H1 (cell line): Measurements from ENCODE around the gene ASPG. TPM values are rescaled to one million over a fixed set of nuclear protein-coding genes. Genes with fewer than 3 reads are reported as not detected.

Source experiments
- CTCF ChIA-PET: fragments of 300-600 bp; sonication (Branson Sonifier 250); formaldehyde crosslinking; loops from one replicate; lab custom pipeline; 2021; ENCODE audit not compliant: partially characterized antibody; lab: Charles Lee
- POLR2A ChIA-PET: fragments of 300-600 bp; sonication (Branson Sonifier 250); formaldehyde crosslinking; loops from one replicate; lab custom pipeline; 2021; ENCODE audit warnings: inconsistent platforms; ENCODE audit not compliant: partially characterized antibody; lab: Charles Lee
- DNase-seq, 2 experiments: peaks; one replicate each; pipeline versions ENCODE4 v3.0.0 to v3.0.0-alpha.2; 2010 to 2022; ENCODE audit warnings: low spot score in 2 of 2, low read depth in 1 of 2, mixed read lengths in 1 of 2
- FAIRE-seq: peaks from 2 replicates; lab custom pipeline; 2011; peaks lifted over from hg19 to GRCh38; lab: Jason Lieb, UNC
- H2AFZ ChIP-seq: 2 replicates; pipeline ENCODE4 v1.8.1; 2012; ENCODE audit warnings: low read length, inconsistent platforms
- H2AK5ac ChIP-seq: 2 replicates; pipeline ENCODE4 v1.6.1; 2013; ENCODE audit warnings: low read depth, low read length
- H2BK120ac ChIP-seq: replicated peaks from 2 replicates; pipeline ENCODE3; 2013; ENCODE audit warnings: low read depth, low read length, inconsistent platforms
- H2BK12ac ChIP-seq: 2 replicates; pipeline ENCODE4 v1.6.1; 2013; ENCODE audit warnings: low read depth, low read length
- H2BK15ac ChIP-seq: 2 replicates; pipeline ENCODE4 v1.6.1; 2013; ENCODE audit warnings: low read length
- H2BK20ac ChIP-seq: 2 replicates; pipeline ENCODE4 v1.6.1; 2013; ENCODE audit warnings: low read length
- H2BK5ac ChIP-seq: 2 replicates; pipeline ENCODE4 v1.6.1; 2013; ENCODE audit warnings: low read depth, low read length
- H3K14ac ChIP-seq: 2 replicates; pipeline ENCODE4 v1.6.1; 2013; ENCODE audit warnings: inconsistent platforms; ENCODE audit not compliant: insufficient read length
- H3K18ac ChIP-seq: 2 replicates; pipeline ENCODE4 v1.6.1; 2013; ENCODE audit warnings: low read length; ENCODE audit errors: extremely low read depth
- H3K23ac ChIP-seq: 2 replicates; pipeline ENCODE4 v1.6.1; 2013; ENCODE audit warnings: inconsistent platforms; ENCODE audit not compliant: insufficient read length
- H3K23me2 ChIP-seq: 2 replicates; pipeline ENCODE4 v1.6.1; 2013; ENCODE audit warnings: low read depth, low read length
- H3K27ac ChIP-seq: 2 replicates; pipeline ENCODE4 v1.6.1; 2011; ENCODE audit warnings: low read depth, low read length, inconsistent platforms
- H3K27me3 ChIP-seq, 4 experiments: replicated peaks in 1 of 4; 1 replicate in 1 of 4; 2 replicates in 3 of 4; pipeline versions ENCODE4 v1.6.1 to v1.8.1; 2011 to 2013; ENCODE audit warnings: low read length in 3 of 4, mild to moderate bottlenecking in 3 of 4, inconsistent platforms in 2 of 4, mixed read lengths in 2 of 4, moderate library complexity in 1 of 4; ENCODE audit not compliant: control insufficient read depth in 3 of 4, insufficient read depth in 3 of 4; ENCODE audit errors: extremely low read depth in 1 of 4
- H3K36me3 ChIP-seq, 4 experiments: 2 replicates each; pipeline versions ENCODE4 v1.6.1 to v1.8.1; 2011 to 2013; ENCODE audit warnings: mild to moderate bottlenecking in 4 of 4, low read length in 3 of 4, moderate library complexity in 2 of 4, control low read depth in 1 of 4, inconsistent platforms in 1 of 4; ENCODE audit not compliant: insufficient read depth in 4 of 4, control insufficient read depth in 2 of 4
- H3K4ac ChIP-seq: replicated peaks from 2 replicates; pipeline ENCODE3; 2013; ENCODE audit warnings: low read length, low read depth, mixed read lengths, inconsistent platforms; ENCODE audit not compliant: insufficient read length
- H3K4me1 ChIP-seq, 4 experiments: replicated peaks in 1 of 4; 1 replicate in 1 of 4; 2 replicates in 3 of 4; pipeline versions ENCODE4 v1.6.1 to v1.8.1; 2011 to 2013; ENCODE audit warnings: low read length in 3 of 4, inconsistent platforms in 2 of 4, mixed read lengths in 1 of 4; ENCODE audit not compliant: insufficient read depth in 4 of 4, control insufficient read depth in 3 of 4
- H3K4me2 ChIP-seq, 2 experiments: 2 replicates each; pipeline versions ENCODE4 v1.6.1 to v1.8.1; 2011 to 2013; ENCODE audit warnings: low read depth in 2 of 2, low read length in 2 of 2, control low read depth in 1 of 2, inconsistent platforms in 1 of 2, mild to moderate bottlenecking in 1 of 2; ENCODE audit not compliant: insufficient read depth in 1 of 2
- H3K4me3 ChIP-seq, 4 experiments: fragments of 200-600, 300-600 bp in 1 of 4; sonication (generic), shearing (Covaris generic), sonication (Bioruptor Twin) in 1 of 4; 2 replicates each; pipeline versions ENCODE4 v1.5.1 to v1.8.1; 2011 to 2016; ENCODE audit warnings: low read length in 4 of 4, low read depth in 3 of 4, control low read depth in 2 of 4, inconsistent platforms in 2 of 4, mild to moderate bottlenecking in 2 of 4, mixed read lengths in 1 of 4, moderate library complexity in 1 of 4; ENCODE audit not compliant: insufficient read depth in 2 of 4; ENCODE audit errors: extremely low read depth in 1 of 4
- H3K56ac ChIP-seq: replicated peaks from 2 replicates; pipeline ENCODE3; 2013; ENCODE audit warnings: low read depth, mild to moderate bottlenecking, mixed read lengths, low read length, inconsistent platforms; ENCODE audit not compliant: insufficient read length
- H3K79me1 ChIP-seq: 2 replicates; pipeline ENCODE4 v1.6.1; 2013; ENCODE audit warnings: low read depth, low read length, control low read depth
- H3K79me2 ChIP-seq, 2 experiments: 2 replicates each; pipeline versions ENCODE4 v1.6.1 to v1.8.1; 2012 to 2013; ENCODE audit warnings: low read length in 2 of 2, mild to moderate bottlenecking in 2 of 2, inconsistent platforms in 1 of 2; ENCODE audit not compliant: insufficient read depth in 2 of 2, control insufficient read depth in 1 of 2
- H3K9ac ChIP-seq, 4 experiments: replicated peaks in 1 of 4; 1 replicate in 1 of 4; 2 replicates in 3 of 4; pipeline versions ENCODE4 v1.6.1 to v1.8.1; 2011 to 2013; ENCODE audit warnings: low read depth in 3 of 4, low read length in 3 of 4, control low read depth in 2 of 4, mild to moderate bottlenecking in 2 of 4, moderate library complexity in 2 of 4, inconsistent platforms in 1 of 4; ENCODE audit errors: extremely low read depth in 1 of 4
- H3K9me3 ChIP-seq, 2 experiments: 2 replicates each; pipeline versions ENCODE4 v1.6.1 to v1.8.1; 2012 to 2013; ENCODE audit warnings: mild to moderate bottlenecking in 2 of 2, moderate library complexity in 2 of 2, control low read depth in 1 of 2, inconsistent platforms in 1 of 2, low read depth in 1 of 2, low read length in 1 of 2, mixed read lengths in 1 of 2; ENCODE audit not compliant: insufficient read depth in 2 of 2
- H4K20me1 ChIP-seq, 2 experiments: replicated peaks in 1 of 2; 2 replicates each; pipeline versions ENCODE3 to v1.8.1; 2011 to 2013; ENCODE audit warnings: inconsistent platforms in 2 of 2, low read length in 2 of 2, mild to moderate bottlenecking in 1 of 2; ENCODE audit not compliant: insufficient read depth in 2 of 2, control insufficient read depth in 1 of 2
- H4K5ac ChIP-seq: 2 replicates; pipeline ENCODE4 v1.6.1; 2013; ENCODE audit warnings: low read length, low read depth, mixed read lengths, inconsistent platforms; ENCODE audit not compliant: insufficient read length
- H4K8ac ChIP-seq: 2 replicates; pipeline ENCODE4 v1.8.0; 2013; ENCODE audit warnings: mild to moderate bottlenecking, moderate library complexity, low read length, inconsistent platforms; ENCODE audit not compliant: insufficient read depth; ENCODE audit errors: extremely low read depth
- H4K91ac ChIP-seq: replicated peaks from 2 replicates; pipeline ENCODE3; 2013; ENCODE audit warnings: low read length, mixed read lengths, inconsistent platforms; ENCODE audit not compliant: insufficient read length
- BCL11A ChIP-seq, 2 experiments: IDR thresholded peaks; one replicate each; pipeline ENCODE4 v1.6.1; 2011; ENCODE audit warnings: low read depth in 2 of 2, low read length in 2 of 2, mild to moderate bottlenecking in 2 of 2
- BRCA1 ChIP-seq: IDR thresholded peaks from 2 replicates; pipeline ENCODE4 v1.6.1; 2012; ENCODE audit warnings: low read depth, low read length, improper control_type of control experiment
- CHD2 ChIP-seq: IDR thresholded peaks from 2 replicates; pipeline ENCODE4 v1.6.1; 2012; ENCODE audit warnings: low read length, improper control_type of control experiment
- CTBP2 ChIP-seq: IDR thresholded peaks from 2 replicates; pipeline ENCODE4 v1.7.0; 2011; ENCODE audit warnings: borderline replicate concordance, mild to moderate bottlenecking, moderate library complexity, mixed read lengths, low read length; ENCODE audit not compliant: insufficient read depth, insufficient read length
- GTF2F1 ChIP-seq: IDR thresholded peaks from 2 replicates; pipeline ENCODE4 v1.6.1; 2012; ENCODE audit warnings: low read depth, low read length, improper control_type of control experiment, borderline replicate concordance
- KDM1A ChIP-seq: fragments of 200-600, 300-600 bp; sonication (generic); IDR thresholded peaks from 2 replicates; pipeline ENCODE4 v1.7.1; 2016; ENCODE audit warnings: mild to moderate bottlenecking, low read length, borderline replicate concordance
- NANOG ChIP-seq: IDR thresholded peaks from 2 replicates; pipeline ENCODE4 v1.6.1; 2011; ENCODE audit warnings: low read length, low read depth, mild to moderate bottlenecking, inconsistent platforms; ENCODE audit not compliant: insufficient read depth, poor library complexity, severe bottlenecking
- POLR2A ChIP-seq, 2 experiments: IDR thresholded peaks; 1 replicate in 1 of 2; 2 replicates in 1 of 2; pipeline ENCODE4 v1.6.1; 2011; ENCODE audit warnings: low read depth in 2 of 2, low read length in 2 of 2, mild to moderate bottlenecking in 2 of 2; ENCODE audit errors: control extremely low read depth in 1 of 2
- POLR2AphosphoS5 ChIP-seq: IDR thresholded peaks from 2 replicates; pipeline ENCODE4 v1.6.1; 2011; ENCODE audit warnings: low read depth, low read length
- RAD21 ChIP-seq, 2 experiments: IDR thresholded peaks in 1 of 2; conservative IDR thresholded peaks in 1 of 2; 2 replicates each; pipeline ENCODE4 v1.6.1; 2011; ENCODE audit warnings: low read depth in 2 of 2, low read length in 2 of 2, improper control_type of control experiment in 1 of 2, inconsistent platforms in 1 of 2, mild to moderate bottlenecking in 1 of 2, moderate library complexity in 1 of 2
- RBBP5 ChIP-seq: IDR thresholded peaks from 2 replicates; pipeline ENCODE4 v1.7.1; 2012; ENCODE audit warnings: low read depth, mild to moderate bottlenecking, inconsistent platforms, low read length, moderate library complexity, borderline replicate concordance
- RNF2 ChIP-seq: fragments of 200-900, 300-1000 bp; sonication (generic); IDR thresholded peaks from 2 replicates; pipeline ENCODE4 v1.7.1; 2016; ENCODE audit warnings: borderline replicate concordance, low read depth, mild to moderate bottlenecking, antibody characterized with exemption, low read length; ENCODE audit not compliant: poor library complexity, severe bottlenecking; ENCODE audit errors: missing control alignments
- SP1 ChIP-seq: IDR thresholded peaks from 2 replicates; pipeline ENCODE4 v1.6.1; 2011; ENCODE audit warnings: low read depth, low read length
- SUZ12 ChIP-seq: fragments of 200-600 bp; sonication (generic); IDR thresholded peaks from 2 replicates; pipeline ENCODE4 v1.6.1; 2012; ENCODE audit warnings: mild to moderate bottlenecking, inconsistent platforms, low read length, moderate library complexity, mixed read lengths
- TCF12 ChIP-seq: IDR thresholded peaks from 2 replicates; pipeline ENCODE4 v1.6.1; 2011; ENCODE audit warnings: low read depth, mild to moderate bottlenecking, low read length
- WGBS, 2 experiments: shearing (Covaris generic) in 1 of 2; methylation state at CpG; one replicate each; pipeline versions ENCODE4 v1.1.6 to v1.1.7; 2013 to 2015; ENCODE audit warnings: low lambda C conversion rate in 2 of 2, mixed read lengths in 2 of 2, inconsistent platforms in 1 of 2, low coverage in 1 of 2, missing lambda C conversion rate in 1 of 2; ENCODE audit not compliant: insufficient replicate concordance in 2 of 2, insufficient coverage in 1 of 2, insufficient read length in 1 of 2; ENCODE audit errors: extremely low coverage in 1 of 2, missing lambda C conversion rate in 1 of 2; 5-methylcytosine and 5-hydroxymethylcytosine counted together
- polyA plus RNA-seq, 7 experiments: library from polyadenylated mRNA; depleted of rRNA in 3 of 7; stranded (reverse) in 5 of 7; unstranded in 2 of 7; fragments of >200 nt in 5 of 7; fragments of 200-250 nt in 2 of 7; gene quantifications; 1 replicate in 5 of 7; 2 replicates in 1 of 7; 4 replicates in 1 of 7; pipeline versions ENCODE4 v1.2.1 to v1.2.3, GENCODE V29; 2011 to 2013; ENCODE audit warnings: missing spikeins in 2 of 7, mixed read lengths in 2 of 7
- total RNA-seq: library from RNA; stranded (reverse); fragmentation: NEBNext Ultra II Directional; extraction: Animal tissue kit (Norgen Biotek cat#: 25700); gene quantifications from 2 replicates; pipeline ENCODE4 v1.2.1, GENCODE V29; 2021

ASPG gene
- total and polyA plus RNA-seq, 2 of the 8 experiments (the other 6 are each of a cell fraction or from before 2014, with no cell fraction given), result 0.34 to 0.59 TPM

- Histone ChIP-seq H3K4ac (no peak overlapping the region), H3K9ac (no peak overlapping the region), H3K79me1 (no peaks in the 10 kb centered on the region), H3K27ac (no peak overlapping the region), H3K23me2 (no peaks in the 10 kb centered on the region), H3K9me3 (no peaks in the 10 kb centered on the region), H4K91ac (no peak overlapping the region), H3K14ac (no peak overlapping the region), H2AK5ac (no peak overlapping the region), H3K23ac (no peak overlapping the region), H3K18ac (no peak overlapping the region), H3K27me3 (no peaks in the 10 kb centered on the region), H3K36me3 (no peaks in the 10 kb centered on the region), H2BK120ac (no peak overlapping the region), H2AFZ (no peak overlapping the region), H3K4me3 (no peak overlapping the region), H2BK15ac (no peak overlapping the region), H3K79me2 (no peaks in the 10 kb centered on the region), H3K56ac (no peak overlapping the region), H2BK5ac (no peak overlapping the region), H4K20me1 (no peaks in the 10 kb centered on the region), H4K5ac (no peak overlapping the region), H3K4me2 (no peak overlapping the region), H3K4me1 (peaks cover 0 to 2% (median 0%) of the 10 kb centered on the region in 4 experiments; a peak in 2 of 7 replicates), H2BK12ac (no peak overlapping the region), H2BK20ac (no peak overlapping the region), H4K8ac (no peak overlapping the region)
- DNase-seq, result no peak
- ChIA-PET CTCF (interaction anchor here (0.6 to 1.8 kb wide), 2 partner anchors 115 to 136 kb away, joined by 3 to 8 read pairs; no protein-coding TSS in a partner anchor), POLR2A (no interaction called here)
- no peak for FAIRE-seq
- WGBS, 2 experiments, result 90% methylated on average over 7 of the region's 7 CpGs; no CpG with 5 or more reads in 1 of the 2 experiments
- no peak for TF ChIP-seq CHD2
- TF ChIP-seq CTBP2, result no peak
- no peak for TF ChIP-seq SP1
- TF ChIP-seq GTF2F1, result no peak
- TF ChIP-seq RAD21 (IDR thresholded peaks at IDR 0.05 in 1 of 2, conservative IDR thresholded peaks at IDR 0.05 in 1 of 2; ENCODE audit: low read depth in 2 of 2, low read length in 2 of 2), result no peak
- TF ChIP-seq POLR2AphosphoS5, result no peak
- TF ChIP-seq KDM1A, result no peak
- no peak for TF ChIP-seq RBBP5
- no peak for TF ChIP-seq TCF12
- TF ChIP-seq NANOG, result no peak
- TF ChIP-seq BCL11A (IDR thresholded peaks at IDR 0.05; ENCODE audit: low read depth in 2 of 2, low read length in 2 of 2), result no peak
- TF ChIP-seq SUZ12, result no peak
- no peak for TF ChIP-seq POLR2A (IDR thresholded peaks at IDR 0.05; ENCODE audit: control extremely low read depth in 1 of 2, low read depth in 2 of 2, low read length in 2 of 2)
- TF ChIP-seq RNF2, result no peak
- no peak for TF ChIP-seq BRCA1
These were observed 49.3 kb upstream of the ASPG start for GRCh38 chr14:104036212-104036611.
